Panc1 (cell line): Measurements from ENCODE around the gene IL12RB2.

Experiments used
- POLR2AphosphoS5 ChIP-seq: IDR thresholded peaks from 2 replicates; pipeline ENCODE4 v1.6.1; 2012; ENCODE audit warnings: mild to moderate bottlenecking, low read depth, low read length, moderate library complexity
- REST ChIP-seq, 2 experiments: IDR thresholded peaks; 2 replicates each; pipeline ENCODE4 v1.6.1; 2011 to 2012; ENCODE audit warnings: low read depth in 2 of 2, control low read depth in 1 of 2, low read length in 1 of 2, mild to moderate bottlenecking in 1 of 2, moderate library complexity in 1 of 2; ENCODE audit not compliant: insufficient read depth in 1 of 2
- SIN3A ChIP-seq: IDR thresholded peaks from 2 replicates; pipeline ENCODE4 v1.6.1; 2012; ENCODE audit warnings: low read depth, mild to moderate bottlenecking, low read length, moderate library complexity, borderline replicate concordance; ENCODE audit not compliant: insufficient read depth
- TCF7L2 ChIP-seq: IDR thresholded peaks from 2 replicates; pipeline ENCODE4 v1.6.1; 2011; ENCODE audit warnings: mild to moderate bottlenecking, low read depth, low read length, inconsistent platforms
- TF ChIP-seq, protein P1 (sequence below): fragments of 450-650 bp; IDR thresholded peaks from 2 replicates; pipeline ENCODE4 v1.5.1; 2017; ENCODE audit warnings: mild to moderate bottlenecking

GRCh38 chr1:67430358-67431155 lies 122.9 kb downstream of the IL12RB2 start, which contains the start of gene SERBP1:
- TF ChIP-seq, protein P1, sequence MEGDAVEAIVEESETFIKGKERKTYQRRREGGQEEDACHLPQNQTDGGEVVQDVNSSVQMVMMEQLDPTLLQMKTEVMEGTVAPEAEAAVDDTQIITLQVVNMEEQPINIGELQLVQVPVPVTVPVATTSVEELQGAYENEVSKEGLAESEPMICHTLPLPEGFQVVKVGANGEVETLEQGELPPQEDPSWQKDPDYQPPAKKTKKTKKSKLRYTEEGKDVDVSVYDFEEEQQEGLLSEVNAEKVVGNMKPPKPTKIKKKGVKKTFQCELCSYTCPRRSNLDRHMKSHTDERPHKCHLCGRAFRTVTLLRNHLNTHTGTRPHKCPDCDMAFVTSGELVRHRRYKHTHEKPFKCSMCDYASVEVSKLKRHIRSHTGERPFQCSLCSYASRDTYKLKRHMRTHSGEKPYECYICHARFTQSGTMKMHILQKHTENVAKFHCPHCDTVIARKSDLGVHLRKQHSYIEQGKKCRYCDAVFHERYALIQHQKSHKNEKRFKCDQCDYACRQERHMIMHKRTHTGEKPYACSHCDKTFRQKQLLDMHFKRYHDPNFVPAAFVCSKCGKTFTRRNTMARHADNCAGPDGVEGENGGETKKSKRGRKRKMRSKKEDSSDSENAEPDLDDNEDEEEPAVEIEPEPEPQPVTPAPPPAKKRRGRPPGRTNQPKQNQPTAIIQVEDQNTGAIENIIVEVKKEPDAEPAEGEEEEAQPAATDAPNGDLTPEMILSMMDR: no peak
- no peak for TF ChIP-seq REST (IDR thresholded peaks at IDR 0.05; ENCODE audit: insufficient read depth in 1 of 2, low read depth in 2 of 2, low read length in 1 of 2)
- peak; percentile 48; the same call in 1 of the 2 replicates for TF ChIP-seq POLR2AphosphoS5
- TF ChIP-seq SIN3A: peak; percentile 78; the same call in 1 of the 2 replicates
- TF ChIP-seq TCF7L2: no peak; the same call in 1 of the 2 replicates
